Left ventricle myocardium superior (tissue), 1 donor: Measurements from ENCODE around the gene CELA3B. TPM values are rescaled to one million over a fixed set of nuclear protein-coding genes. Genes with fewer than 3 reads are reported as not detected.
"Not testable (repeated sequence)": the region's sequence is repeated elsewhere in the genome, so short reads cannot be mapped to it uniquely, and the experiment has no call there.

Experiments
- ATAC-seq: fragments of 200-7000 bp; cut with Tn5 transposase; one replicate; pipeline ENCODE4 v1.9.1; 2020; ENCODE audit warnings: mild to moderate bottlenecking, moderate library complexity
- DNase-seq: peaks from one replicate; pipeline ENCODE4 v3.0.0-alpha.2; 2020
- intact Hi-C: fragments of 100-400 bp; cut with micrococcal nuclease; formaldehyde crosslinking; loops from one replicate; pipeline ENCODE4 v1.11.0; 2022
- total RNA-seq: library from RNA; stranded (reverse); fragmentation: NEBNext Ultra II Directional; extraction: Animal tissue kit (Norgen Biotek cat#: 25700); gene quantifications from one replicate; pipeline ENCODE4 v1.2.1, GENCODE V29; 2021
- donor health status: DM: no; HTN: yes; CAD: no; lungs with severe emphysema.

CELA3B gene
- total RNA-seq, 1 donor from 2014 or later = not detected

DNA sequence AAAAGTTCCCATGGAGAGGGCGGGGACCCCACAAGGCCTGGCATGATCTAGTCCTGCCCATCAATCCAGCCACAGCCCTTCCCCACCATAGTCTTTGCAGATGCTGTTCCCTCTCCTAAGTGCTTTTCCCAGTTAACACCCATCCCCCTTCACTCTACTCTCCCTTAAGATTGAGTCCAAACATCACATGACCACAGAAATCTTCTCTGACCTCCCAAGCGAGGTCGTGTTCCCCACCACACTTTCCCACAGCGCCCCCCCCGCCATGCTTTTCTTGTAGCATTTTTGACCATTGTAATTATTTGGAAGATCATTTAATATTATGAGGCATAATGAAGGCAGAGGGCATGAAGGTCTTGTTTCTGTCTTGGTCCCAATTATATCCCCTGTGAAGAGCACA lies 35.5 kb upstream of the CELA3B start:
- ATAC-seq = no peak
- intact Hi-C loops = no loop called here
- peak; percentile 19 for DNase-seq

DNA sequence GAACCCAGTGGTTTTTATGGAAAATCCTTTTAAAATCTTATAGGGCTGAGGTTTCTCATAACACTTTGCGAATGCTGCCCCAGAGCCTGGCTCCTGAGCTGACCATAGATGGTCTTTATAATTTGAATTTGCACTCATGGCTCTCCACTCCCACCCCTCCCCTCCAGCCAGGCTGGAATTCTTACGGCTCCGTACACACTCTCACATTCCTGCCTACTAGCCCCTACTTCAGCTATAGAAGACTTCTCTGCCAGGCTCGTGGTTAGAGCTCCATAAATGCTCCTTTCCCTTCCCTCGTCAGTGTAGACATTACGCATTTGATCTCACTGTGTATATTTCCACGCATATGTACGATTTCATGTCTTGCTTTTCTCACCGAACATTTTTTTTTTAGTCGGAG lies 34.4 kb upstream of the CELA3B start:
- intact Hi-C loops = no loop called here
- DNase-seq = peak; percentile 8
- ATAC-seq = no peak

DNA sequence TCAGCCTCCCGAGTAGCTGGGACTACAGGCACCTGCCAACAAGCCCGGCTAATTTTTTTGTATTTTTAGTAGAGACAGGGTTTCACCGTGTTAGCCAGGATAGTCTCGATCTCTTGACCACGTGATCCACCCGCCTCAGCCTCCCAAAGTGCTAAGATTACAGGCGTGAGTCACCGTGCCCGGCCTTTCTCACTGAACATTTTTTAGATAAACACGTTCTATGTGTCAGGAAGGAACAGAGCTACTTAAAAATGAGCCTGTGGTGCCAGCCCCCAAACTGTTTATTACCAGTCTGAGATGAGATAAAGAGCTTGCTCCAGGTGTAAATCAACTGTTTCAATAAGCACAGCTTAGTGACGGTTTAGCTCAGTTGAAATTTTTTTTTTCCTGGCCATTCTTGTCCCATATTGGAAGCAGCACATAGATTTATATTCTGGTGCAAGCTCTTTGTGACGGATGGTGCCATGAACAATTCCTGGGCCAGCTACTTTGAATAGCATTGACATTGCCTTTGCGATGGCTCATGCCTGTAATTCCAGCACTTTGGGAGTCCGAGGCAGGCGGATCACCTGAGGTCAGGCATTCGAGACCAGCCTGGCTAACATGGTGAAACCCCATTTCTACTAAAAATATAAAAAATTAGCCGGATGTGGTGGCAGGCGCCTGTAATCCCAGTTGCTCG lies 33.7 kb upstream of the CELA3B start:
- DNase-seq = peak; percentile 45

DNA sequence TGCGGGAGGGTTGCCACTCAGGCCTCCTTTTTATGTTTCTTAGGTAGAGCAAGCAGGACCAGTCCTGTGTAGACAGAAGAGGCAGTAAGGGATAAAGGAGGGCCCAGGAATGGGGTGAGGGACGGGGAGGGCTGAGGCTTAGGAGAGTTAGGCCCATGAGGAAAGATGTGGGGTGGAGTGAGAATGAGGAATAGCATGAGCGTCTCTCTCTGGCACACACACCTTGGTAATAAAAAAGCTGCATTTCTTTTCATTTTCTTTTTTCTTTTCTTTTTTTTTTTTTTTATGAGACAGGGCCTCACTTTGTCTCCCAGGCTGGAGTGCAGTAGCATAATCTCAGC lies 32.1 kb upstream of the CELA3B start:
- intact Hi-C loops = no loop called here
- ATAC-seq = no peak
- no peak for DNase-seq

More for the DNA sequence above, 33.7 kb upstream of the CELA3B start:
- ATAC-seq = peak; percentile 48
- intact Hi-C loops = not testable (repeated sequence)

DNA sequence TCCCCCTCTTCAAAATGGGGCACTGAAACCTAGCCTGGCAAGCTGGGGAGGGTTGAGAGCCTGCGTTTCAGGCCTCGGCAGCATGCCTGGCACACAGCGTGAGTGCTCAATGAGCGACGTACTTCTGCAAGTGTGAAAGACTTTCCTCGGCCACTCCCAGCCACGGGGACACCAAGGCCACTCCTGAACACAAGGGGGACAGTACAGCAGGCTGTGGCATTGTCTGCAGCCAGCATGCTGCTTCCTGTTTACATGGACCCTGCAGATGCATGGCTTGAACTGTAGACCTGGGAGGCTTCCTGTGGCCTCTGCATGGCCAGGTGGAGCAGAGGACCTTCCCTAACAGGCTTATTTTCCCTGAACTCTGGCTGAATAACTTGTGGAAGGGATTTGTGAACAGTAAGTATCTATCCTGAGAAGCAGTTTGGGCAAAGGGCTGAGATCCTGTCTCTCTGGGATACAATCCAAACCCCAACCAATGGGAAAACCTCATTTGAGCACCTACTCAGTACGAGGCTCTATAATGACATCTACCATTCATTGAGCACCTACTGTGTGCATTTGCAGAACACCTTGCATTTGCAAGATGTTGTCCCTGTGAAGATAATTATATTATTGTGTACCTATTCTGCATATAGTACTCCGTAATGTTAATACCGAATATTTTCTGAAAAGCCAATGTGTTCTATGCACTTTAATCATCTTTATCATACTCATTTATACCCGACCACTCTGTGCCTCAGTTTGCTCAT lies 29.8 kb upstream of the CELA3B start:
- peak; percentile 34 for ATAC-seq

DNA sequence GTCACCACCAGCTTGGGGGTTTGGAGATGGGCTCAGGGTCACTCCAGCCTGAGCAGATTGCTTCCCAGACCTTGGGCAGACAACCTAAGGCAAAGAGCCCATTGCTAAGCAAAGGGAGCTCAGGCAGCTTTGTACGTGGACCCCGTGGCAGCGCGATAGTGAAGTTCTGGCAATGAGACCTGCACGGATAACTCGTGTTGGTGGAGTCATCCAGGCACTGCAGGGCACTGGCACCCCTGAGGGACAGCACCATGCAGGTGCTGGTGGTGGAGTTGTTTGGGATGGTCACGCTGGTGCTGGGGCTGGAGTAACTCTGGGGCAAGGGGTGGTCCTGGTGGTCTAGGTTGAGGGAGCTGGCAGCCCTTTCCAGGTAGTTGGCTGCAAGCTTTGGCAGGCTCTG lies 26.1 kb upstream of the CELA3B start:
- ATAC-seq = no peak
- intact Hi-C loops = loop anchor here (10.0 kb wide), 1 partner anchor 56 kb away; no protein-coding TSS in a partner anchor
- DNase-seq = no peak

More for the DNA sequence above, 29.8 kb upstream of the CELA3B start:
- intact Hi-C loops = no loop called here
- peak; percentile 57 for DNase-seq

DNA sequence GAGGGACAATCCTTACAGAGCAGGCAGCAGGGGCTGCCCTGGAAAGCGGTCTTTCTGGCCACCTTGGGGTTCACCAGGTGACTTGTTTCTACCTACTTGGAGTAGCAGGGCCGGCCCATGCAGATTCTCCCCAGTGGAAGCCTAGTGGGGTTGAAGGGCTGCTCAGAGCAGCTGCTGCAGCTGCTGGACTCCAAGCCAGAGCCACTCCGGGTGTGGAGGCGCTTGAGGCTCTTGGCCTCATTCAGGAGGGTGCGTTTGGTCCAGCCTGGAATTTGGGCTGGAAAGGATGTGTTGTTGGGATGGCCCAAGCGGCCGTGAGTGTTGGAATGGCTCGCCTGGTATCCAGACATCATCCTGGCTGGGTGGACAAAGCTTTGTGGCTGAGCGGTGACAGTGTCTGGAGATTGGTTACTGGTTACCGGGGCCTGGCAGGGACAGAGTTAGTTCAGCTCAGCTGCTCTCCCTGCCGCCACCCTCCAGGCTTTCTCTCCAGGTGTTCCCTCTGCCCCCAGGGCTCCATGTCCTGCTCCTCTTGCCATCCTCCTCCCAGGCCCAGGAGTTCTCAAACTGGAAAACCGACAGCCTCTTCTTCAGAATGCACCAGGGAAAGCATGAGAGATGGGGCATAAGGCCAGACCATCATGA lies 25.5 kb upstream of the CELA3B start:
- DNase-seq (peak; percentile 48), ATAC-seq (peak; percentile 16)

DNA sequence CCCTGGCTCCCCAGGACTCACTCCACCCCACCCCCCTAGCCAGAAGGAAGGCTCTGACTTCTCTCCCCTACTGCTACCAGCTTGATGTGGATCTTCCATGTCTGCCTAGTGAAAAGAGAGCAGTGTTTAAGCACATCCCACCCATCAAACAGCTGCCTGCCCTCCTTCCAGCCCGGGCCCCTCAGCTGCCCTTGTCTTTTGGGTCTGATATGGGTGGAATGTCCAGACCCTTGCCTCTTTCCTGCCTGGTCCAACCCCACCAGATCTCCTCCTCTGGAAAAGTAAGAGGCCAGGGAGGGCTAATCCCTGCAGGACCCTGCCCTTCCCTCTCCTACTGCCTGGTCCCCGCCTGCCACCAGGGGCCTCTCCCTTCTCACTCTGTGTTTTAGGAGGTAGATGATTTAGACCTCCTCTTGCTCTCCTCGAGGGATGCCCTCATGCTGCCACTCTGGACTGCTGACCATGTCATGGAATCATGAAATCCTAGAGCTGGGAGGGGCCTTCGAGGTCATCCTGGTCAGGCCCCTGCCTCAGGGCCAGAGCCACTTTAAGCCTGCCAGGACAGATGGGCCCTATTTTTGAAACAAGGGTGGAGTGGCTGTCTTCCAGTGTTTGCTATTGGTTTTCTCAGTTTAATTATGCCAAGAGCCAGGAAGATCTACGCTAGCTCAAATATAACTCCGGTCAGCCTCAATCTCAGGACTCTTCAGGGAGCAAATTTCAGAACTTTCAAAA lies 23.9 kb upstream of the CELA3B start:
- intact Hi-C loops = loop anchor here (10.0 kb wide), 1 partner anchor 58 kb away; no protein-coding TSS in a partner anchor
- DNase-seq (no peak), ATAC-seq (no peak)

More for the DNA sequence above, 25.5 kb upstream of the CELA3B start:
- intact Hi-C loops = loop anchor here (10.0 kb wide), 1 partner anchor 57 kb away; no protein-coding TSS in a partner anchor

DNA sequence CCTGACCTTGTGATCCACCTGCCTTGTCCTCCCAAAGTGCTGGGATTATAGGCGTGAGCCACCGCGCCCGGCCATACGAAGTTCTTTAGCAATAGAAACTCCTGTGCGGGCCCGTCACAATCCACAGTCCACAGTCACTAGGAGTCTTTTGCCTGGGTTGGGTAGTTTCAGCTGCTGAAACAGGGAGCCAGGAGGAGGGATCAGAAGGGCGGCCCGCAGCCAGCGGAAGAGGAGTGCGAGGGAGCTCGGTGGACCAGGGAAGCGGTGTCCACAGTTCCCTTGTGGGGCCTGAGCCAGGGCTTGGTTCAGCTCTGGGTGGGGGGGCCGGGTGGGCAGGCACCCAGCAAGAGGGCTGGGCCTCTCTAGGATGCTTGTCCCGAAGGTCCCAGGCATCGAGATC lies 21.8 kb upstream of the CELA3B start:
- peak; percentile 73 for ATAC-seq
- intact Hi-C loops = loop anchor here (10.0 kb wide), 1 partner anchor 60 kb away; no protein-coding TSS in a partner anchor
- DNase-seq = peak; percentile 88

DNA sequence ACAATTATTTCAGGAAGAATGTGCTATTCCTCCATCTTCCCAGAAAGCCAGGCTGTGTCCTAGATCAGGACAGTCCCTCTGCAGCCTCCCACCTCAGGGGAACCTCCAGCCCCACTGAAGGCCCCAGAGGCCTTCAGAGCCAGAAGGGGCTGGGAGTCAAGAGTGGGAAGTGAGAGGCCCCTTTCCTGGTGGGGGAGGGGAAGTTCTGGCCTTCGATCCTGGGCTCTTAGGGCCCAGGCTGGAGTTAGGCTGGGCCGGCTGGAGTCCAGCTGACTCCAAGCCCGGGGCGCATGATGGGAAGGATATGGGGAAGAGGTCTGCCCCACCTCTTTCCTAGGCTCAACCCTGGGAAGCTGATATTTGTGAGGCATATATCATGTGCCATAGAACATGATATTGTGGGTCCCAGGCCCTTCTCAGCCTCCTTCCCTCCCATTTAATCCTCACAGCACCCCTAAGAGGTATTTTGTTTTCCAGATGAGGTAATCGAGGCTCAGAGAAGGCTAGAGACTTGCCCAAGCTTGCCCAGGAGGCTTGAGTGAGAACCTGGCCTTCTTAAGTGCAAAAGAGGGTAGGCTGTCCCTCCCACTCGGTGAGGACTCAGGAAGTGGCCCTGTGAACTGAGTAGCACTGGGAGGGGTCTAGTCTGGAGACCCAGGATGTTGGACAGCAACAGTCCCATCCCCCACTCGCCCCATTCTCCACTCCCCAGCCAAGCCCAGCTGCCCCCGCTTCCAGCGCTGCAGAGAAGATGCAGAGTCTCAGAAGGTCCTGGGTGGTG lies 21.1 kb upstream of the CELA3B start:
- intact Hi-C loops = loop anchor here (10.0 kb wide), 1 partner anchor 61 kb away; no protein-coding TSS in a partner anchor
- peak; percentile 56 for ATAC-seq

DNA sequence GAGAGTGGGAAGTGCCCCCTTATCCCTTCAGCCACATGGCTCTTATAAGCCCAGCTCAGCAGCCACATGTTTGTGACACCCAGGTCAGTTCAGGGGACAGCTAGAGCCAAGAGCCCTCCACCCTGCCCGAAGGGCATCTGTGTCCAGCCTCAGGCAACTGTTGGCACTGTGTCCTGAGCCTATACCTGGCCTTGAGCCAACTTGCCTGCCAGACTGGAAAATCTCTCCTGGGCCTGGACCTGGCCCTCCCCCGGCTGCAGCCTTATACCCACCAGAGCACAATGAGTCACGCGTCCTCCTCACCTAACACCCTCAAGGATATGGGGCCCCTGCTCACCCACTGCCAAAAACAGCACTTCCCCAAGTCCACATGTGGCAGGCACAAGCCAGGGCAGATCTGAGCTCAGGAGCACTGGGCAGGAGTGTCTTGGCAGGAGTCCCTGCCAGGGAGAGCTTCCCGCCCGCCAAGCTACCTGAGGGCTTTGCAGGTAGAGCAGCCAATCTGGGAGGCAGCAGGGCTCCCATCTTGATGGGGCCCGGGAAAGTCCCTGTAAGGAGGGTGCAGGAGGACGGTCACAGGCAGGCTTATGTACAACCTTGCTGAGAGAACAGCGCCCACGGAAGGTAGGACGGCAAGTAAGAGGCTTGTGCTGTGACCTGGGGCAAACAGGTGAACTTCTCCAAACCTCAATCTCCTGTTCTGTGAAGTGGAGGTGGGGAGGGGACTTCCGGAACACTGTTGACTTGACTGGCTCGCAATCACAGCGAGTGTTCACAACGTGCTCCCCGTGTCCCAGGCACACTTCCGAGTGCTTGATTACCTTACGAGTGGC lies 19.9 kb upstream of the CELA3B start:
- intact Hi-C loops = loop anchor here (10.0 kb wide), 1 partner anchor 62 kb away; no protein-coding TSS in a partner anchor
- ATAC-seq (peak; percentile 89), DNase-seq (peak; percentile 77)

More for the DNA sequence above, 21.1 kb upstream of the CELA3B start:
- DNase-seq = peak; percentile 78

DNA sequence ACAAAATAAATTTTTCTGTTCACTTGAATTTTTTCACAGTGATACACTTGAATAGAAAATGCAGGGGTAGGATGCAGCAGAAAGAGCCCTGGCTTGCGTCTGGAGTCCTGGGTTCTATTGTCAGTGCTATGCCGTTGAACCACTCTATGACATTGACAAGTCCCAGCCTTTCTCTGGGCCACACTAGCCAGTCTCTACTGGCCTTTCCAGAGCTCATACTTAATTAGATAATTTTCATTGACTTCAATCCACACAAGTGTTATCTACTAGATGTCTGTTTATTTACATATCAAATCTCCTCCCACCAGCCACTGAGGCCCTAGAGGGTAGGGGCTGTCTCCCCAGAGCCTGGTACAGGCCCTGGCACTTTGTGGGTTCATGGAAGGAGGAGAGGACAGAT lies 15.5 kb upstream of the CELA3B start:
- peak; percentile 1 for DNase-seq
- intact Hi-C loops = no loop called here
- no peak for ATAC-seq

DNA sequence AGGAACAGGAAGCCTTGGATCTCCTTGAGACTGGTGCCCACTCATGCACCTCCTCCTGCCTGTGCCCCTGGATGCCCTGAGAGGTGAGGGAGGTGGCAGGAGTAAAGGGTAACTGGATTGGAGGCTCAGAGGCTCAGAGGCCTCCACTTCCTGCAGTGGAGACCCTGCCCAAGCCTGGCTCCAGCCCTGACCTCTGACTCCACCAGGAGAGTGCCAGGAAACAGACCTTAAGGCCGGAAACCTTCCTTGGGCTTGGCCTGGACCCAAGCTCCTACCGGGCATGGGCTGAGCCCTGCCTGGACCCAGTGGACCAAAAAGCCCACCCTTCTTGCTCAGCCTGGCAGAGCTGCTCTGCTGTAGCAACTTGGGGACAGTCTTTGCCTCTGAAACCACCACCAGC lies 15.0 kb upstream of the CELA3B start:
- intact Hi-C loops = no loop called here
- ATAC-seq = no peak
- peak; percentile 22 for DNase-seq

DNA sequence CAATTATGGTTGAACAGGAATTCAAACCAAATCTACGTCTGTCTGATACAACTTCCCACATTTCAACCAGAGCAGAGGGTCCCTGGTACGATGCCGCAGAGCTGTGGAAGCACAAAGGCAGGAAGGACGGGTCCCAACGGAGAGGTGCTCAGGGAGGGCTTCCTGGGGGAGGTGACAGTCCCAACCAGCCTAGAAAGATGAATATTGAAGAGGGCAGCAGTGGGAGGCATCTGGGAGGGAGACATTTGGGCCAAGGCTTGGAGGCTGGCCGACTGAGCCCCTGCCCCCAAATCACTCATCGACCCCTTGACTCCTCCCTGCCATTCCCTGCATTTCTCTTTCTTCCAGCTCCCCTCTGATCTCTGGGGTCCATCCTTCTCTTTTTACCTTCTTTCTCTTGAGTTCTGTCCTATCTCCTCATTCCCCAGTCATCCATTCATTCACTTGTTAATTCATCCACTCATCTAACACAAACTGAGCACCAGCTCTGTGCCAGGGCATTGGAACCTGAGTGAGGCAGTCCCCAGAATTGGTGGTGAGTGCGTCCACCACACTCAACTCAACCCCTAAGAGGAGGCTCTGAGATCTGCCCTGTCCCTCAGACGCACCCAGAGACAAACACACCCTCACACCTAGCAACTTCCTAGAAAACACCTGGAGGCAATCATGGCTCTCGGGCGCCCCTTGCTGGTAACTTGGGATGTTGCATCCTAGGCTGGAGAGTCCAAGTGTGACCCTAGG lies 13.2 kb upstream of the CELA3B start:
- peak; percentile 83 for DNase-seq
- intact Hi-C loops = no loop called here
- peak; percentile 89 for ATAC-seq

DNA sequence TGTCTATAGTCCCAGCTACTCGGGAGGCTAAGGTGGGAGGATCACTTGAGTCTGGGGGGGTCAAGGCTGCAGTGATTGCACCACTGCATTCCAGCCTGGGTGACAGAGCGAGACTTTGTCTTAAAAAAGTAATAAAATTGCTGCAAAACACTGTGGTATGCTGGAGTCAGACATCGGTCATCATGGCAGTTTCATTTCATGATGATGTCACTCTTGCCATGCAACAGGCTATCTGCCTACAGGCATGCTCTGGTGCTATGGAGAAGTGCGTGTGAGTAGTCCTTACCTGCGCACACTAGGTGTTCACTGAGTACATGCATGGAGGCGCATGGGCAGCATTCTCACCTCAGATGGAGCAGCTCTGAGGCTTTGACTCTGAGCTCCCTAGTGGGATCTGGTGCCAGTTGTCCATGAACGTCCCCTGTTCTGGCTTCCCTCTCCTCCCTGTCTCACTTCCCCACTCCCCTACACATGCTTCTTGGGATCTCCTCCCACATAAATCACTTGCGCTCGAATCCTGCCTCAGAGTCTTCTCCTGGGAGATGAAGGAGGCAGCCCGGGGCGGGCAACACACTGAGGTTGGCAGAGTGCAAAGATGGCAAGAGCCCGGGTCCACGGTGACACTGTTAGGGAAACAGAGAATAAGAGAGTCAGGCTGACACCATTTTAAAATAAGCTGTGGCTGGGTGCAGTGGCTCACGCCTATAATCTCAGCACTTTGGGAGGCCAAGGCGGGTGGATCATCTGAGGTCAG lies 10.4 kb upstream of the CELA3B start:
- no peak for DNase-seq
- intact Hi-C loops = no loop called here
- no peak for ATAC-seq

DNA sequence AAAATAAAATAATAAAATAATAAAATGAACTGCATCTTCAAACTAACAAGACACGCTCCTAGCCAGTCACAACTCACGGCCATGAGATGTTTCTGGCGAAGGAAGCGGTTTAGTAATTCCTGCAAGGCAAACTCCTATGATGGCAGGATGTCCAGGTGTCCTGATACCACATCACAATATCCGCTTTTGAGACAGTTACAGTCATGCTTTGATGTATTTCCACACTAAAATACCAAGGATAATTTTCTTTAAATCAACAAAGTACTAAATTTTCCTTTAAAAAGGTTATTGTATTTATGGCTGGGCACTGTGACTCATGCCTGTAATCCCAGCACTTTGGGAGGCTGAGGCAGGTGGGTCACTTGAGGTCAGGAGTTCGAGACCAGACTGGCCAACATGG lies 9.6 kb upstream of the CELA3B start:
- DNase-seq, ATAC-seq, intact Hi-C loops: not testable (repeated sequence)
